Psoas muscle (tissue), 8 donors: ENCODE data around the gene SEZ6L2. TPM values are rescaled to one million over a fixed set of nuclear protein-coding genes. Genes with fewer than 3 reads are reported as not detected.
A peak's percentile ranks its signal among the peaks of the same experiment; 100 is the strongest.
"Not testable (repeated sequence)": the region's sequence is repeated elsewhere in the genome, so short reads cannot be mapped to it uniquely, and the experiment has no call there.

Experiments used
- ATAC-seq, 4 donors: fragments of 200-7000 bp; cut with Tn5 transposase; one replicate each; pipeline ENCODE4 v1.9.1; 2020; ENCODE audit warnings: moderate library complexity in 3 of 4, mild to moderate bottlenecking in 2 of 4
- DNase-seq, 2 donors: peaks; one replicate each; pipeline ENCODE4 v3.0.0-alpha.2; 2020
- H3K27ac ChIP-seq: fragments of 200-600 bp; one replicate; pipeline ENCODE4 v1.8.0; 2022
- H3K27me3 ChIP-seq, 3 donors: fragments of 200-600 bp in 1 of 3; one replicate each; pipeline versions ENCODE4 v1.6.1 to v1.8.0; 2013 to 2022; ENCODE audit warnings: low read length in 2 of 3, mild to moderate bottlenecking in 2 of 3, moderate library complexity in 1 of 3; ENCODE audit not compliant: insufficient read depth in 3 of 3
- H3K36me3 ChIP-seq, 2 donors: fragments of 200-600 bp in 1 of 2; one replicate each; pipeline versions ENCODE4 v1.6.1 to v1.8.0; 2013 to 2022; ENCODE audit warnings: low read depth in 1 of 2, mild to moderate bottlenecking in 1 of 2, moderate library complexity in 1 of 2; ENCODE audit not compliant: insufficient read depth in 1 of 2
- H3K4me1 ChIP-seq: fragments of 200-600 bp; one replicate; pipeline ENCODE4 v1.8.0; 2022
- H3K4me3 ChIP-seq: fragments of 200-600 bp; one replicate; pipeline ENCODE4 v1.8.0; 2022; ENCODE audit warnings: mild to moderate bottlenecking
- H3K9me3 ChIP-seq: fragments of 200-600 bp; one replicate; pipeline ENCODE4 v1.8.0; 2022
- CTCF ChIP-seq: fragments of 200-600 bp; IDR thresholded peaks from one replicate; pipeline ENCODE4 v1.8.0; 2022; ENCODE audit warnings: antibody characterized with exemption
- WGBS, 3 donors: extraction: QIAGEN DNeasy Blood & Tissue Kit; methylation state at CpG; one replicate each; pipeline versions ENCODE4 v1.1.6 to v1.1.7; 2013; 5-methylcytosine and 5-hydroxymethylcytosine counted together
- intact Hi-C, 2 donors: fragments of 100-400 bp; cut with DNase I; formaldehyde crosslinking; loops; one replicate each; pipeline versions ENCODE4 v1.11.0 to v1.14.2; 2022
- long read RNA-seq, 2 donors: library from polyadenylated mRNA; unstranded; transcript quantifications; one replicate each; pipeline ENCODE4 v2.0.0, GENCODE V29; 2021
- polyA plus RNA-seq, 3 donors: library from polyadenylated mRNA; stranded (reverse); fragments of 200-250 nt; gene quantifications; one replicate each; pipeline ENCODE4 v1.2.3, GENCODE V29; 2013
- total RNA-seq, 4 donors: library from RNA; stranded (reverse); fragmentation: NEBNext Ultra II Directional in 2 of 4; extraction: Animal tissue kit (Norgen Biotek cat#: 25700) in 2 of 4; gene quantifications; one replicate each; pipeline versions ENCODE4 v1.2.1 to v1.2.4, GENCODE V29; 2021 to 2023
- donor health status: healthy with polysubstance abuse.
- donor health status: DM: no; HTN: no; CAD: no; lungs with moderate emphysema.
- donor health status: Bipolar disorder and iron deficiency.
- donor health status: healthy.
- donor health status: DM: yes; HTN: yes; CAD: no.
- donor health status: DM: no; HTN: no; CAD: no.
- donor health status: DM: no; HTN: no; CAD: no.
- donor health status: DM: yes; HTN: yes; CAD: no.

The SEZ6L2 gene
- total RNA-seq (under 1 TPM; 0.17 to 0.86 (median 0.34) TPM), polyA plus RNA-seq (under 1 TPM; 0.05 to 0.23 (median 0.11) TPM)
- long read RNA-seq, donor 1, result 0 reads
- long read RNA-seq, donor 2, partial matches to known transcripts, result 0 of 1 reads
- long read RNA-seq, donor 2, other reads (novel, unspliced or antisense), result 1 of 1 reads

GRCh38 chr16:29899516-29900101 lies at the start of gene SEZ6L2:
Gene SEZ6L2, minus strand, starts transcription at chr16:29899550. Its CDS starts 531 bp downstream, at chr16:29899019.
- Histone ChIP-seq H3K36me3 (no peaks in the 10 kb centered on the region), H3K27me3 (peaks cover 0 to 46% (median 12%) of the 10 kb centered on the region in 3 donors), H3K4me3 (peak within 1 kb of the TSS; percentile 72), H3K9me3 (no peaks in the 10 kb centered on the region), H3K27ac (no peak within 1 kb of the TSS), H3K4me1 (no peaks in the 10 kb centered on the region)
- TF ChIP-seq CTCF, result no peak
- ATAC-seq, result peak in 3 of 4 donors; percentile 5 to 33 (median 12)
- DNase-seq, result peak; percentile 30 to 84
- intact Hi-C loops, result no loop called here
- 0 to 1% (median 1%) methylated on average over 20 to 29 of the region's 29 CpGs for WGBS, 3 donors

DNA sequence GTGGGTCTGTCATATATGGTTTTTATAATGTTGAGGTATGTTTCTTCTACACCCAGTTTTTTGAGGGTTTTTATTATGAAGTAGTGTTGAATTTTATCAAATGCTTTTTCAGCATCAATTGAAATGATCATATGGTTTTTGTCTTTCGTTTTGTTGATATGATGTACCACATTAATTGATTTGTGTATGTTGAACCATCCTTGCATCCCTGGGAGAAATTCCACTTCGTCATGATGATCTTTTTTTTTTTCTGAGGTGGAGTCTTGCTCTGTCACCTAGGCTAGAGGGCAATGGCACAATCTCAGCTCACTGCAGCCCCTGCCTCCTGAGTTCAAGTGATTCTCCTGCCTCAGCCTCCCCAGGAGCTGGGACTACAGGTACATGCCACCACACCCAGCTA lies 48.5 kb upstream of the SEZ6L2 start:
- intact Hi-C loops, result no loop called here
- Histone ChIP-seq H3K27me3 (no peaks in the 10 kb centered on the region), H3K4me1 (peaks cover 9% of the 10 kb centered on the region), H3K27ac (no peak overlapping the region), H3K9me3 (no peaks in the 10 kb centered on the region), H3K36me3 (no peaks in the 10 kb centered on the region), H3K4me3 (no peak overlapping the region)
- TF ChIP-seq CTCF, result no peak
- no peak for DNase-seq
- WGBS, 3 donors, result 74 to 81% (median 75%) methylated on average over 2 of the region's 2 CpGs
- ATAC-seq, result no peak

DNA sequence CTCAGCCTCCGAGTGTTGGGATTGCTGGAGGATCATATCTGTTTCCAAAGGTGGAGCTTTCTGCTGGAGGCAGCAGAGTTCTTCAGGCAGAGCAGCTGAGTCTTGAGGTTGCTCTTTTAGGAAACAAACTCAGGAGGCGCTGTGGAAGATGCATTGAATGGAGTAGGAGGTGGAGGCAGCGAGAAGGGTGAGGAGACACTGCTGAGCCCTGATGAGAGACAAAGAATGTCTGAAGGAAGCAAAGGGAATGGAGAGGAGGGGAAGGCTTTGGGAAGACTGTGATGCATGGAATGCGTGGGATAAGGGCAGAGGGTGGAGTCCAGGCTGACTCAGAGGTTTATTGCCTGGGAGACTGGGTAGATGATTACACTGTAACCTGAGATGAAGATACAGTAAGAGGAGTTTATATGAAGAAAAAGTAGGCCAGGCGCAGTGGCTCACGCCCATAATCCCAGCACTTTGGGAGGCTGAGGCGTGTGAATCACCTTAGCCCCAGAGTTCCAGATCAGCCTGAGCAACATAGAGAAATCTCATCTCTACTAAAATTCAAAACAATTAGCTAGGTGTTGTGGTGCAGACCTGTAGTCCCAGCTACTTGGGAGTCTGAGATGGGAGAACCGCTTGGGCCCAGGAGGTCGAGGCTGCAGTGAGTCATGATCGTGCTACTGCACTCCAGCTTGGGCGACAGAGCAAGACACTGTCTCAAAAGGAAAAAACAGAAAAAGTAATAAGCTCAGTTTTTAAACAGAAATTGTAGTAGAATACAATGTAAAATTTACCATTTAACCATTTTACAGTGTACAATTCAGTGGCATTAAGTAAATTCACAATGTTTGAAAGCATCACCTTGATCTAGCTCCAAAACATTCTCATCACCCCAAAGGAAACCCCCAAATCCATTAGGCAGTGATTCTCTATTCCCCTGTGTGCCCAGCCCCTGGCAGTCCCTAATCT lies 44.8 kb upstream of the SEZ6L2 start:
- H3K4me3 ChIP-seq, result no peak overlapping the region
- H3K9me3 ChIP-seq, result no peaks in the 10 kb centered on the region
- WGBS, 3 donors, result 50 to 56% (median 51%) methylated on average over 11 of the region's 11 CpGs
- no peaks in the 10 kb centered on the region for H3K27me3 ChIP-seq
- TF ChIP-seq CTCF, result no peak
- peak overlapping the region; percentile 36 for H3K27ac ChIP-seq
- no peaks in the 10 kb centered on the region for H3K36me3 ChIP-seq
- DNase-seq (peak in 1 of 2 donors; percentile 41), ATAC-seq (peak; percentile 72 to 89 (median 80))
- H3K4me1 ChIP-seq, result peaks cover 9% of the 10 kb centered on the region
- intact Hi-C loops, result no loop called here

DNA sequence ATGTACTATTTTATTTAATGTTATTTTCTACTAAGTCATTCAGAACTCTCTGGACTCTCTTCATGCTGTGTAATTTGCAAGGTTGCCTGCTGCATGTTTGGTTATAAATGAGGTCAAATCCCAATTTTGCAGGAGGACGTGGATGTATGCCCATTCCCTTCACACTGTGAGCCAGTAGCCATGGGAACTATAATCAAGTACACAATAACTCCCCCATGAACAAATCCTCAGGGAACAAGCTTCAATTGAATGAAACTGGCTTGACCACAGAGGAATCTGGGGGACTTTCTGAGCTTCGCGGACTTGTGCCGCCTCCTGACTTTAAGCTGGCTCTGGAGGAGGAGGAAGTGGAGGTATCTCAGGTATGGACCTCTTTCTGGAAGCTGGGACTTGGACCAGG lies 41.3 kb upstream of the SEZ6L2 start:
- WGBS, 3 donors, result 44 to 60% (median 51%) methylated on average over 4 of the region's 4 CpGs
- Histone ChIP-seq H3K9me3 (no peaks in the 10 kb centered on the region), H3K27ac (no peak overlapping the region), H3K36me3 (no peaks in the 10 kb centered on the region), H3K4me3 (no peak overlapping the region), H3K27me3 (peaks cover 0 to 4% (median 0%) of the 10 kb centered on the region in 3 donors), H3K4me1 (peaks cover 9% of the 10 kb centered on the region)
- DNase-seq (no peak), ATAC-seq (no peak)
- no peak for TF ChIP-seq CTCF
- intact Hi-C loops, result no loop called here

- H3K36me3 ChIP-seq, ATAC-seq, H3K4me3 ChIP-seq, DNase-seq, H3K27me3 ChIP-seq, H3K9me3 ChIP-seq, H3K27ac ChIP-seq, H3K4me1 ChIP-seq: not testable (repeated sequence)
- 87 to 90% (median 89%) methylated on average over 2 of the region's 2 CpGs for WGBS, 3 donors
- intact Hi-C loops, result loop anchor here in 1 of 2 donors (10.0 kb wide), 1 partner anchor 307 kb away; no protein-coding TSS in a partner anchor
These were observed 32.4 kb upstream of the SEZ6L2 start for GRCh38 chr16:29931750-29932149.
